H1 (cell line): ENCODE results near the gene TRIM27. TPM values are rescaled to one million over a fixed set of nuclear protein-coding genes. Genes with fewer than 3 reads are reported as not detected.

Source experiments
- ATF2 ChIP-seq: IDR thresholded peaks from 2 replicates; pipeline ENCODE4 v1.6.1; 2012; ENCODE audit warnings: low read length, inconsistent platforms
- CEBPB ChIP-seq: IDR thresholded peaks from 2 replicates; pipeline ENCODE4 v1.6.1; 2012; ENCODE audit warnings: low read depth, low read length
- CHD2 ChIP-seq: IDR thresholded peaks from 2 replicates; pipeline ENCODE4 v1.6.1; 2012; ENCODE audit warnings: low read length, improper control_type of control experiment
- E2F6 ChIP-seq: IDR thresholded peaks from 2 replicates; pipeline ENCODE4 v1.6.1; 2012; ENCODE audit warnings: inconsistent platforms
- EZH2 ChIP-seq: fragments of 200-600 bp; sonication (generic); IDR thresholded peaks from 2 replicates; pipeline ENCODE4 v1.7.1; 2012; ENCODE audit warnings: low read depth, mild to moderate bottlenecking, moderate library complexity, low read length, inconsistent platforms; ENCODE audit not compliant: severe bottlenecking
- HDAC6 ChIP-seq: IDR thresholded peaks from one replicate; pipeline ENCODE4 v1.7.1; 2012; ENCODE audit warnings: low read depth, mild to moderate bottlenecking, inconsistent platforms, low read length, moderate library complexity
- MAFK ChIP-seq: IDR thresholded peaks from 2 replicates; pipeline ENCODE4 v1.6.1; 2012; ENCODE audit warnings: low read depth, mild to moderate bottlenecking, improper control_type of control experiment, low read length
- NRF1 ChIP-seq: IDR thresholded peaks from 2 replicates; pipeline ENCODE4 v1.6.1; 2011; ENCODE audit warnings: mild to moderate bottlenecking, low read depth, low read length, improper control_type of control experiment
- POU5F1 ChIP-seq: IDR thresholded peaks from 2 replicates; pipeline ENCODE4 v1.6.1; 2011; ENCODE audit warnings: low read depth, mild to moderate bottlenecking, low read length, moderate library complexity
- RFX5 ChIP-seq: IDR thresholded peaks from 2 replicates; pipeline ENCODE4 v1.6.1; 2011; ENCODE audit warnings: low read depth, low read length, improper control_type of control experiment, borderline replicate concordance
- SIX5 ChIP-seq: IDR thresholded peaks from 2 replicates; pipeline ENCODE4 v1.6.1; 2011; ENCODE audit warnings: mild to moderate bottlenecking, low read depth, low read length
- SP1 ChIP-seq: IDR thresholded peaks from 2 replicates; pipeline ENCODE4 v1.6.1; 2011; ENCODE audit warnings: low read depth, low read length
- TBP ChIP-seq: IDR thresholded peaks from 2 replicates; pipeline ENCODE4 v1.6.1; 2011; ENCODE audit warnings: low read depth, low read length, improper control_type of control experiment
- polyA plus RNA-seq, 7 experiments: library from polyadenylated mRNA; depleted of rRNA in 3 of 7; stranded (reverse) in 5 of 7; unstranded in 2 of 7; fragments of >200 nt in 5 of 7; fragments of 200-250 nt in 2 of 7; gene quantifications; 1 replicate in 5 of 7; 2 replicates in 1 of 7; 4 replicates in 1 of 7; pipeline versions ENCODE4 v1.2.1 to v1.2.3, GENCODE V29; 2011 to 2013; ENCODE audit warnings: missing spikeins in 2 of 7, mixed read lengths in 2 of 7
- total RNA-seq: library from RNA; stranded (reverse); fragmentation: NEBNext Ultra II Directional; extraction: Animal tissue kit (Norgen Biotek cat#: 25700); gene quantifications from 2 replicates; pipeline ENCODE4 v1.2.1, GENCODE V29; 2021

Gene TRIM27
- total and polyA plus RNA-seq, 2 of the 8 experiments (the other 6 are each of a cell fraction or from before 2014, with no cell fraction given): 76.4 to 85.9 TPM

GRCh38 chr6:28944412-28944865 is 20.7 kb upstream of the TRIM27 start (continued):
- no peak for TF ChIP-seq ATF2
- TF ChIP-seq NRF1: peak; percentile 26; the same call in 1 of the 2 replicates
- TF ChIP-seq RFX5: no peak
- peak; percentile 100 for TF ChIP-seq TBP
- no peak for TF ChIP-seq SIX5
- no peak for TF ChIP-seq EZH2
- peak; percentile 61; the same call in 1 of the 2 replicates for TF ChIP-seq MAFK
- no peak for TF ChIP-seq SP1
- no peak for TF ChIP-seq HDAC6
- TF ChIP-seq E2F6: no peak
- no peak for TF ChIP-seq CHD2
- TF ChIP-seq POU5F1: peak; percentile 75
- peak; percentile 42; the same call in 1 of the 2 replicates for TF ChIP-seq CEBPB
